HG03175 (cell line): Measurements from ENCODE around the gene NKX3-2.
A peak's percentile ranks its signal among the peaks of the same experiment; 100 is the strongest.
"Not testable (repeated sequence)": the region's sequence is repeated elsewhere in the genome, so short reads cannot be mapped to it uniquely, and the experiment has no call there.

Experiments
- ATAC-seq: cut with Tn5 transposase; IDR thresholded peaks from one replicate; pipeline ENCODE4 v1.9.1; 2021; ENCODE audit warnings: mild to moderate bottlenecking, moderate library complexity; ENCODE audit not compliant: unreplicated experiment

Gene NKX3-2

GRCh38 chr4:13543839-13544605 is at the start of gene NKX3-2:
Gene NKX3-2, minus strand, starts transcription at chr4:13544508. Its CDS starts 94 bp downstream, at chr4:13544414.
- ATAC-seq = no peak

GRCh38 chr4:13592220-13592619 is 47.9 kb upstream of the NKX3-2 start:
- no peak for ATAC-seq

- no peak for ATAC-seq
Measured at GRCh38 chr4:13590766-13591165, 46.5 kb upstream of the NKX3-2 start.

- no peak for ATAC-seq
Measured at GRCh38 chr4:13588954-13589353, 44.6 kb upstream of the NKX3-2 start.

GRCh38 chr4:13584481-13584880 is 40.2 kb upstream of the NKX3-2 start:
- no peak for ATAC-seq

- ATAC-seq = no peak
Measured at GRCh38 chr4:13580036-13580435, 35.7 kb upstream of the NKX3-2 start.

GRCh38 chr4:13577660-13578059 is 33.4 kb upstream of the NKX3-2 start:
- ATAC-seq = no peak

- no peak for ATAC-seq
Measured at GRCh38 chr4:13570916-13571315, 26.6 kb upstream of the NKX3-2 start.

GRCh38 chr4:13567125-13567524 is 22.8 kb upstream of the NKX3-2 start:
- ATAC-seq = no peak

GRCh38 chr4:13562876-13563275 is 18.6 kb upstream of the NKX3-2 start:
- no peak for ATAC-seq

GRCh38 chr4:13561673-13562072 is 17.4 kb upstream of the NKX3-2 start:
- ATAC-seq = no peak

- not testable (repeated sequence) for ATAC-seq
Measured at GRCh38 chr4:13560111-13560510, 15.8 kb upstream of the NKX3-2 start.

GRCh38 chr4:13559413-13559812 is 15.1 kb upstream of the NKX3-2 start:
- no peak for ATAC-seq

- ATAC-seq = no peak
Measured at GRCh38 chr4:13558881-13559280, 14.6 kb upstream of the NKX3-2 start.

GRCh38 chr4:13555325-13555724 is 11.0 kb upstream of the NKX3-2 start:
- no peak for ATAC-seq

GRCh38 chr4:13553081-13553480 is 8.8 kb upstream of the NKX3-2 start:
- no peak for ATAC-seq

GRCh38 chr4:13548984-13549546 is 4.8 kb upstream of the NKX3-2 start:
- ATAC-seq = peak; percentile 79

GRCh38 chr4:13548059-13548983 is 4.0 kb upstream of the NKX3-2 start:
- ATAC-seq = no peak

- ATAC-seq = no peak
Measured at GRCh38 chr4:13547485-13548041, 3.3 kb upstream of the NKX3-2 start.

- ATAC-seq = no peak
Measured at GRCh38 chr4:13546941-13547484, 2.7 kb upstream of the NKX3-2 start.
